Uterus (tissue), 4 donors: Measurements from ENCODE around the gene TUBGCP4. TPM values are rescaled to one million over a fixed set of nuclear protein-coding genes. Genes with fewer than 3 reads are reported as not detected.

ENCODE experiments used
- DNase-seq, 2 donors: peaks; one replicate each; pipeline ENCODE4 v3.0.0-alpha.2; 2019 to 2020
- H3K27ac ChIP-seq, 2 donors: fragments of 200-600 bp; sonication (generic); 1 replicate in 1 of 2; 2 replicates in 1 of 2; pipeline ENCODE4 v1.5.1; 2016 to 2018
- H3K27me3 ChIP-seq, 2 donors: fragments of 200-600 bp; sonication (generic); one replicate each; pipeline ENCODE4 v1.5.1; 2018 to 2019; ENCODE audit warnings: control low read depth in 1 of 2
- H3K36me3 ChIP-seq, 2 donors: fragments of 200-600 bp; sonication (generic); one replicate each; pipeline ENCODE4 v1.5.1; 2019; ENCODE audit warnings: control low read depth in 1 of 2
- H3K4me1 ChIP-seq, 2 donors: fragments of 200-600 bp; sonication (generic); one replicate each; pipeline ENCODE4 v1.5.1; 2018 to 2019; ENCODE audit warnings: control low read depth in 1 of 2
- H3K4me3 ChIP-seq, 2 donors: fragments of 200-600 bp; sonication (generic); 1 replicate in 1 of 2; 2 replicates in 1 of 2; pipeline ENCODE4 v1.5.1; 2018 to 2019; ENCODE audit warnings: mild to moderate bottlenecking in 1 of 2
- H3K9me3 ChIP-seq, 2 donors: fragments of 200-600 bp; sonication (generic); one replicate each; pipeline ENCODE4 v1.5.1; 2019; ENCODE audit warnings: control low read depth in 1 of 2
- POLR2A ChIP-seq, 2 donors: fragments of 450-650 bp; IDR thresholded peaks; one replicate each; pipeline ENCODE4 v1.6.1; 2016; ENCODE audit warnings: antibody characterized with exemption in 2 of 2, mild to moderate bottlenecking in 1 of 2, moderate library complexity in 1 of 2
- intact Hi-C: fragments of 100-400 bp; cut with DNase I; formaldehyde crosslinking; loops from one replicate; pipeline ENCODE4 v1.15.1; 2023; ENCODE audit warnings: low total_unique reads
- total RNA-seq, 4 donors: library from RNA; depleted of rRNA in 3 of 4; stranded (reverse); fragments of >200 nt in 3 of 4; gene quantifications; one replicate each; pipeline versions ENCODE4 v1.1.0 to v1.2.4, GENCODE V29; 2014 to 2023
- TF ChIP-seq, protein P1 (sequence below), 4 experiments: fragments of 200-600 bp in 2 of 4; fragments of 450-650 bp in 2 of 4; sonication (generic) in 2 of 4; IDR thresholded peaks; one replicate each; pipeline ENCODE4 v1.5.1; 2016 to 2019; ENCODE audit warnings: antibody characterized with exemption in 4 of 4, mild to moderate bottlenecking in 2 of 4, moderate library complexity in 1 of 4
- donor health status: DM: yes; HTN: yes; CAD: no.

Gene TUBGCP4
- total RNA-seq, 4 donors from 2014 or later, result 6.9 to 21.2 (median 14.5) TPM

DNA sequence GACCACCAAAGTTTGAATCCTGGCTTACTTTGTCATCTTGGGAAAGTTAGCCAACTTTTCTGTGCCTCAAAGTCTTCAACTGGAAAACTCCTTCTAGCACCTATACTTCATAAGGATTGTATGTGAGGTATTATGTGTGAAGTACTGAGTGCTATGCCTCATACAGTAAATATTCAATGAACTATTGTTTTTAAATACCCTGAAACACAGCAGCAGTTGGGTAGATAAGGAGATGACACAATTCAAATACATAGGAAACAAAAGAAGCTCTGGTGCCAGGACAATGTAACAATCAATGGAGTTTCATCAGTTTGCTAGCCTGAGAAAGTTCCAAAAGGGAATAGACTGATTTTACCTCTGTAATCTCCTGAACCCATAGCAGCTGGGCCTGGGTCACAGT lies 43.3 kb downstream of the TUBGCP4 start:
- intact Hi-C loops, result no loop called here
- H3K27ac ChIP-seq, result no peak overlapping the region
- H3K4me3 ChIP-seq, result no peak overlapping the region
- H3K4me1 ChIP-seq, result no peaks in the 10 kb centered on the region
- H3K27me3 ChIP-seq, result no peaks in the 10 kb centered on the region
- H3K36me3 ChIP-seq, result no peaks in the 10 kb centered on the region
- TF ChIP-seq, protein P1, sequence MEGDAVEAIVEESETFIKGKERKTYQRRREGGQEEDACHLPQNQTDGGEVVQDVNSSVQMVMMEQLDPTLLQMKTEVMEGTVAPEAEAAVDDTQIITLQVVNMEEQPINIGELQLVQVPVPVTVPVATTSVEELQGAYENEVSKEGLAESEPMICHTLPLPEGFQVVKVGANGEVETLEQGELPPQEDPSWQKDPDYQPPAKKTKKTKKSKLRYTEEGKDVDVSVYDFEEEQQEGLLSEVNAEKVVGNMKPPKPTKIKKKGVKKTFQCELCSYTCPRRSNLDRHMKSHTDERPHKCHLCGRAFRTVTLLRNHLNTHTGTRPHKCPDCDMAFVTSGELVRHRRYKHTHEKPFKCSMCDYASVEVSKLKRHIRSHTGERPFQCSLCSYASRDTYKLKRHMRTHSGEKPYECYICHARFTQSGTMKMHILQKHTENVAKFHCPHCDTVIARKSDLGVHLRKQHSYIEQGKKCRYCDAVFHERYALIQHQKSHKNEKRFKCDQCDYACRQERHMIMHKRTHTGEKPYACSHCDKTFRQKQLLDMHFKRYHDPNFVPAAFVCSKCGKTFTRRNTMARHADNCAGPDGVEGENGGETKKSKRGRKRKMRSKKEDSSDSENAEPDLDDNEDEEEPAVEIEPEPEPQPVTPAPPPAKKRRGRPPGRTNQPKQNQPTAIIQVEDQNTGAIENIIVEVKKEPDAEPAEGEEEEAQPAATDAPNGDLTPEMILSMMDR (IDR thresholded peaks at IDR 0.05), result no peak
- no peak for TF ChIP-seq POLR2A (IDR thresholded peaks at IDR 0.05)
- DNase-seq, result no peak
- no peaks in the 10 kb centered on the region for H3K9me3 ChIP-seq

GRCh38 chr15:43420435-43420834 lies 49.5 kb downstream of the TUBGCP4 start:
- H3K27me3 ChIP-seq, result no peaks in the 10 kb centered on the region
- DNase-seq, result no peak
- no peak overlapping the region for H3K4me3 ChIP-seq
- no peaks in the 10 kb centered on the region for H3K9me3 ChIP-seq
- intact Hi-C loops, result no loop called here
- H3K4me1 ChIP-seq, result no peaks in the 10 kb centered on the region
- H3K27ac ChIP-seq, result no peak overlapping the region
- no peaks in the 10 kb centered on the region for H3K36me3 ChIP-seq
- TF ChIP-seq, protein P1 (IDR thresholded peaks at IDR 0.05), result no peak
- no peak for TF ChIP-seq POLR2A (IDR thresholded peaks at IDR 0.05)

- no peaks in the 10 kb centered on the region for H3K36me3 ChIP-seq
- no peaks in the 10 kb centered on the region for H3K27me3 ChIP-seq
Measured at GRCh38 chr15:43420876-43421275, 50.0 kb downstream of the TUBGCP4 start.

GRCh38 chr15:43423793-43424192 lies 52.9 kb downstream of the TUBGCP4 start:
- Histone ChIP-seq H3K4me1 (no peaks in the 10 kb centered on the region), H3K9me3 (no peaks in the 10 kb centered on the region), H3K36me3 (no peaks in the 10 kb centered on the region), H3K4me3 (no peak overlapping the region), H3K27me3 (no peaks in the 10 kb centered on the region), H3K27ac (no peak overlapping the region)
- DNase-seq, result no peak
- intact Hi-C loops, result no loop called here
- no peak for TF ChIP-seq POLR2A (IDR thresholded peaks at IDR 0.05)
- TF ChIP-seq, protein P1 (IDR thresholded peaks at IDR 0.05), result no peak

More at GRCh38 chr15:43420876-43421275, 50.0 kb downstream of the TUBGCP4 start:
- intact Hi-C loops, result no loop called here
- TF ChIP-seq, protein P1 (IDR thresholded peaks at IDR 0.05), result no peak
- TF ChIP-seq POLR2A (IDR thresholded peaks at IDR 0.05), result no peak
- Histone ChIP-seq H3K9me3 (no peaks in the 10 kb centered on the region), H3K4me1 (no peaks in the 10 kb centered on the region), H3K27ac (no peak overlapping the region), H3K4me3 (no peak overlapping the region)
- DNase-seq, result no peak

GRCh38 chr15:43429687-43430086 lies 58.8 kb downstream of the TUBGCP4 start:
- TF ChIP-seq, protein P1 (IDR thresholded peaks at IDR 0.05), result no peak
- no peak for TF ChIP-seq POLR2A (IDR thresholded peaks at IDR 0.05)
- Histone ChIP-seq H3K27me3 (no peaks in the 10 kb centered on the region), H3K4me3 (no peak overlapping the region), H3K9me3 (no peaks in the 10 kb centered on the region), H3K36me3 (no peaks in the 10 kb centered on the region), H3K4me1 (no peaks in the 10 kb centered on the region), H3K27ac (no peak overlapping the region)
- intact Hi-C loops, result no loop called here
- no peak for DNase-seq
